MV-4-11 (cell line): ENCODE data around the gene SLC6A8.

Source experiments
- DNase-seq: peaks from one replicate; lab custom pipeline; 2025; lab: John Stamatoyannopoulos, UW

Gene SLC6A8

GRCh38 chrX:153648358-153649177 is 39.2 kb upstream of the SLC6A8 start:
- DNase-seq: no peak

DNA sequence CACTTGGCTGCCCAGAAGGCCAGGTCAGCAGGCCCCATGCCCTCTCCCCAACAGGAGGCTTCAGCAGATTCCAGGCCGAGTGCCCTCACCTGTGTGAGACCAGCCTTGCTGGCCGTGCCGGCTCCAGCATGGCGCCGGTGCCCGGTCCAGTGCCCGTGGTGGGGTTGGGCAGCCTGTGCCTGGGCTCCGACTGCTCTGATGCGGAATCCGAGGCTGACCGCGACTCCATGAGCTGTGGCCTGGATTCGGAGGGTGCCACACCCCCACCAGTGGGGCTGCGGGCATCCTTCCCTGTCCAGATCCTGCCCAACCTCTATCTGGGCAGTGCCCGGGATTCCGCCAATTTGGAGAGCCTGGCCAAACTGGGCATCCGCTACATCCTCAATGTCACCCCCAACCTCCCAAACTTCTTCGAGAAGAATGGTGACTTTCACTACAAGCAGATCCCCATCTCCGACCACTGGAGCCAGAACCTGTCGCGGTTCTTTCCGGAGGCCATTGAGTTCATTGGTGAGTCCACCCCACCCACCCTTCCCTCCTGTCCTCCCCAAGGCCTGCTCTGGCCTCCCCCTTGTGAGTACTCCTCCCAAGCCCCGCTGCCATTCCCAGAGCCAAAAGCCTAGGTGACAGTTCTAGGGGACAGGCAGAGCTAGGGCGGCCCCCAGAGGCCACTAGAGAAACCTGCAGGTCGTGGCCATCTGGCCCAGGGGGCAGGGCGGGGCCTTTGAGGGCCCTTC is 38.4 kb upstream of the SLC6A8 start:
- DNase-seq: no peak

- DNase-seq: no peak
Observed at GRCh38 chrX:153649915-153650782, 37.6 kb upstream of the SLC6A8 start.

DNA sequence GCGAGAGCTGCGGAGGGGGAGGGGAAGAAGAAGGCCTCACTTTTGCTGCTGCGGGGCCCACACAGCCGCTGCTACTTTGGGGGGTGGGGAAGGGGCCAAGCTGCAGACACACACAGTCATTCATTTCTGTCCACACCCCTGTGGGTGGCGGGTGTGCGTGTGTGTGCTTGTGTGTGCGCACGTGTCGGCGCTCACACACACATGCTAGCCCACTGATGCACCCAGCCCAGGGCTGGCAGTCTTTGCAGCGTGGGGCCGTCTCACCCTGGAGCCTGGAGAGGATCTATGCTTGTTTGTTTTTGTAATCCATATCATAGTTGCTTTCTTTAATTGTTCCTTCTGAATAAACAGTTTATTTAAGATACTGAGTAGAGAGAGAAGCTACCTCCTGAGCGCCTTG is 36.8 kb upstream of the SLC6A8 start:
- no peak for DNase-seq

GRCh38 chrX:153651540-153652079 is 36.1 kb upstream of the SLC6A8 start:
- no peak for DNase-seq

- no peak for DNase-seq
Observed at GRCh38 chrX:153653556-153653955, 34.2 kb upstream of the SLC6A8 start.

GRCh38 chrX:153657161-153657560 is 30.6 kb upstream of the SLC6A8 start:
- DNase-seq: no peak

DNA sequence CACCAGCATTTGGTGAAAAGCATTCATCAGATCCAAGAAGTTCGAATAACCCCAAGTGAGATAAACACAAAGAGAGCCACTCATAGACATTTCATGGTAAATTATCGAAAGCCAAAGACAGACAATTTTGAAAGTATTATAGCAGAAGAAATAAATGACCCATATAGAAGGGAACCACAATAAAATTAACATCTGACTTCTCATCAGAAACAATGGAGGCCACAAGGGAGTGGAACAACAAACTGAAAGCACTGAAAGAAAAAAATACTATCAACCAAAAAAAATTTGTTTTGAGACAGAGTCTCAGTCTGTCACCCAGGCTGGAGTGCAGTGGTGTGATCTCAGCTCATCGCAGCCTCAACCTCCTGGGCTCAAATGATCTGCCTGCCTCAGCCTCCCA is 28.5 kb upstream of the SLC6A8 start:
- no peak for DNase-seq

GRCh38 chrX:153662266-153662665 is 25.5 kb upstream of the SLC6A8 start:
- DNase-seq: no peak

DNA sequence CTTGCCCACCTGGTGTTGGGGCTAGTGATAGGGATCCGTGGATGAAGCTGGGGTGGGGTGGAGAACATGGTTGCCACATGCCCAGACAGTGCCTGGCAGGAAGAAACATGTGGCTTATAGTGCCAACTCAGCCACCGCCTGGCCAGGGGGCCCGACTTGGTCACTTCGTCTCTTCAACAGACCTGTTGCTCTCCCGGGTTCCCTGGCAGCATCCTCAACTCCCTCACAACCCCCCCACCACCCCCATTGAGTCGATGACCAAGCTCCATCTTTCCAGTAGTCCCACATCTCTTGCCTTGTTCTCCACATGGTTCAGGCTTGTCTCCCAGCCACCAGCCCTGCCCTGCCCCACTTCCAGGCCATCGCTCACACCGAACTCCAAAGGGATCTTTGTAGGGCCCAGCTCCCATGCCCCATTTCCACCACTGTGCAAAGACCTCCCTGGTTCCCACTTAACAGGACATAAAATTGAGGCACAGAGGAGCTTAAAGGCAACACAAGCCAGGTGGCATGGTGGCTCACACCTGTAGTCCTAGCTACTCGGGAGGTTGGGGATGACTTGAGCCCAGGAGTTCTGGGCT is 21.9 kb upstream of the SLC6A8 start:
- DNase-seq: no peak

- DNase-seq: no peak
Observed at GRCh38 chrX:153667281-153667955, 20.3 kb upstream of the SLC6A8 start.

- peak; percentile 69 for DNase-seq
Observed at GRCh38 chrX:153667956-153668396, 19.8 kb upstream of the SLC6A8 start.

DNA sequence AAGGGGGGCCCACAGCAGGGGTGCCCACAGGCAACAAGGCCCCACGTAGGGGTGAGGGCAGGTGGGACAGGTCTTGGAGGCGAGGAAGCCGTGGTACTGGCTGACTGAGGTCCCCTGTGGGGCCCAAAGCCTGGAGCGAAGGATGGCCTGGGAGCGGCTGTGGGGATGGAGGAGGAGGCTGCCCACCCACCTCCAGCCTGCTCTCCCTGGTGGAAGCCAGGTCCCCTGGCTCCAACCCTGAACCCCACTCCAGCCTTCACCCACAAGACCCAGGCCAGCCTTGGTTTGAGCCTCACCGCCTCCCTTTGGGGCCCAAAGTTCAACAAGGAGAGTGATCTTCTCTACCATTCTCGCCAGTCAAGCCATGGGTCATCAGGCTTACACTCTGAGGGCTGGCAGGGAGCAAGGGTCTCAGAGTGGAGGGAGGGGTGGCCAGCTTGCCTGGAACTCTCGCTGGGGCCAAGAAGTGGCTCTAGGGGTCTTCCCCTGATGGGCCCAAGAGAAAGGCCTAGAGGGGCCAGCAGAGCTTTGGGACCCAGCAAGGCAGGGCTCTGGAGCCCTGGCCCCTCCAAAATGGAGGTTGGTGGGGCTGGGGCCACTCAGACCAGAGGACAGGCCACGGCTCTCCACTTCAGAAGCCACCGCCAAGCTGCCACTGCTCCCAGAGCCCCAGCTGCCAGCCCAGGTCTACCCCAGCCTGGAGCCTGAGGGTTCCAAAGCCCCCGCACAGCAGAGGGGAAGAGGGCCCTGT is 19.1 kb upstream of the SLC6A8 start:
- no peak for DNase-seq

DNA sequence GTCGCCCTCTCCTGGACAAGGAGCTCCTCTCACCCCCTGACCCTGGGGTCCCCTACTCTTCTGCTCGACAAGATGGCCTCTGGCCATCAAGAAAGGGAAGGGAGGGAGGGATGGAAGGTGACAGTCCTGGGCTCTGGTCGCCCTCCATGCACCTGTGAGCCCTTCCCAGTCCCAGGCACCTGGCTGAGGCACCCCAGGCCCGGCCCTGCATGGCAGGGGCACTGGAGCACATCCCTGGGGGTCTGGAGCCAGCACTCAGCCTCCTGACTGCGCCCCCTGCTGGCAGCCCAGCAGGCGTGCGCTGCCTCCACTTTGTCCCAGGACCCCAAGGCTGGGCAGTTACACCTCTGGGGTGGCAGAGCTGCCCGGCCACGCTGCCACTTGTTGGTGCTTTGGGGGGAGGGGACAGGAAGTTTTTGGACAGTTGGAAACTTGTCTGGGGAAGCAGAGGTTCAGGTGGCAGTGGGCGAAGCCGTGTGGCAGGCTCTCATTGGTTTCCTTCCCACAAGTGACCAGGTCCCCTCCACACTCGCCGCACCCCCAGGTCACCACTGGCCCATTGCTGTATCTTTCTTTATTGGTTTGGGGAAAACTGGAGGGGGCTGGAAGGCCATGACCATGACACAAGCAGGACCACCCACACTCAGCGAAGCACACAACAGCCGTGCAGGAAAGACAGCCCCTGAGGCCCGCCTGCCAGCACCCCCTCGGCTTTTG is 18.4 kb upstream of the SLC6A8 start:
- DNase-seq: no peak

DNA sequence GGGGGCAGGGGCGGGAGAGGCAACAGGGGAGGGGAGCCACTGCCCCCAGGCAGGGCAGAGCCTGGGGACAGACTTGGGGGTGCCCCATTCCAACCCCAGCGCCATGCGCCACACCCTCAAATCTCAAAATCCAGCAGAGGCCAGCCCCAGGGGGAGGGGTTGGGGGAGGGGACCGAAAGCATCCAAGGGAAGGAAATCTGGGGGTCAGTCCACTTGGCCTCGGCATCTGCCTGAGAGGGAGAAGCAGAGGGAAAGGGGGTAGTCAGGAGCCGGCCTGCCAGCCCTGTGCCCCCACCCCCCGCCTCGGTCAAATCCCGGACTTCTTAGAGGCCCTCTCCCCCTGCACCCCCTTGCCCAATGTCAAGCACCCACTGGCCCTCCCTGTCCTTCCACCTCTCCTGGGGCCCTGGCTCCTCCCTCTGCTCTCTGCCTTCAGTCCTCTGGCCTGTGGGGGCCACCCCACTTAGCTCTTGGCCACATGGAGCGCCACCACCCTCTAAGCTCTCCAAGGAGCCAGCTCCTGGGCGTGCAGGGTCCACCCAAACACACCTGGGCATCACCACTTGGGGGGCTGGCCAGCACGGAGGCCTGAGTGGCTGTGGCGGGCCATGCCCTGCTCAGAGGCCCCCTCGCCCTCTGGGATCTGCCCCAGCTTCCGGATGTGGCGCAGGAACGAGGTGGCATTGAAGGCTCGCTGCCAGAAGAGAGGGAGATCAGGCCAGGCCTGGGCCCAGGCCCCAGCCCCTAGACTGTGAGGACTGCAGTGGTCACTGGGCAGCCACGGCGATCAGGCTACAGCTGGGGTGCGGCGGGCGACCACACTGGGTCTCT is 17.6 kb upstream of the SLC6A8 start:
- no peak for DNase-seq

GRCh38 chrX:153670748-153671588 is 16.8 kb upstream of the SLC6A8 start:
- DNase-seq: no peak

DNA sequence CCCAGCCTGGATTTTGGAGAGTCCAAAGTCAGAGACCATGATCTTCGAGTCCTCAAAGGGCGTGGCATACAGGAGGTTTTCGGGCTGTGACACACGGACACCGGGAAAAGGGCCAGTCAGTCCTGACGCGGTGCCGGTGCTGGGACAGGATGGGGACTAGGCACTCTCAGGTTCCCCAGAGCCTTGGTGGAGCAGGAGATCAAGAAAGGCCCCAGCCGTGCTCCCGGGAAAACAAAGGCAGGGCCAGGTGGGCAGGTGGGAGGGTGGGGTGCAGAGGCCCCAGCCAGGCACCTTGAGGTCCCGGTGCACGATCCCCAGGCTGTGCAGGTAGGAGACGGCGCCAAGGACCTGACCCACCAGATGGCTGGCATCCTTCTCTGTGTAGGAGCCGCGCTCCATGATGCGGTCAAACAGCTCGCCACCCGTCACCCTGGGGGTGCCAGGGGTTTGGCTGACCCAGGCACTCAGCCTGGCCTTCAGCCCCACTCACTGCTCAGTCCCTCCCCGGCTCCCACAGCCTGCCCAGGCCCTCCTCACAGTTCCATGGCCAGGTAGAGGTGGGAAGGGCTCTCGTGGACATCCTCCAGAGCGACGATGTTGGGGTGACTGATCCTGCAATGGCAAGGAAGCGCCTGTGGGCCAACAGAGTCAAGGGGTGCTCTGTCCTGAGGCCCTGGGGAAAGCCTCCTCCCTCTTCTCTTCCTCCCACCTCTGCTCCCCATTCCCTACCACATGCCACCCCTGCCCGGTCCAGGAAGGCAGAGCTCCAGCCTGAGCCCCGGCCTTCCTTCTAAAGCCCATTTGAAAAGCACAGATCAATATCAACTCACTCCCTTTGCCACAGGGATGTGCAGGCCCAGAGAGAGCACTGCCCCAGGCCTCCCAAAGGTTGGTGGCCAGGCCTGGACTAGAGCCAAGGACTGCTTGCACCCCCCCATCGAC is 15.9 kb upstream of the SLC6A8 start:
- no peak for DNase-seq
